Amniotic stem cell (primary cell): ENCODE results near the gene BCAS3.
A peak's percentile ranks its signal among the peaks of the same experiment; 100 is the strongest.
"Not testable (repeated sequence)": the region's sequence is repeated elsewhere in the genome, so short reads cannot be mapped to it uniquely, and the experiment has no call there.

Experiments used
- DNase-seq: peaks from one replicate; lab custom pipeline; 2025; lab: John Stamatoyannopoulos, UW

Gene BCAS3

DNA sequence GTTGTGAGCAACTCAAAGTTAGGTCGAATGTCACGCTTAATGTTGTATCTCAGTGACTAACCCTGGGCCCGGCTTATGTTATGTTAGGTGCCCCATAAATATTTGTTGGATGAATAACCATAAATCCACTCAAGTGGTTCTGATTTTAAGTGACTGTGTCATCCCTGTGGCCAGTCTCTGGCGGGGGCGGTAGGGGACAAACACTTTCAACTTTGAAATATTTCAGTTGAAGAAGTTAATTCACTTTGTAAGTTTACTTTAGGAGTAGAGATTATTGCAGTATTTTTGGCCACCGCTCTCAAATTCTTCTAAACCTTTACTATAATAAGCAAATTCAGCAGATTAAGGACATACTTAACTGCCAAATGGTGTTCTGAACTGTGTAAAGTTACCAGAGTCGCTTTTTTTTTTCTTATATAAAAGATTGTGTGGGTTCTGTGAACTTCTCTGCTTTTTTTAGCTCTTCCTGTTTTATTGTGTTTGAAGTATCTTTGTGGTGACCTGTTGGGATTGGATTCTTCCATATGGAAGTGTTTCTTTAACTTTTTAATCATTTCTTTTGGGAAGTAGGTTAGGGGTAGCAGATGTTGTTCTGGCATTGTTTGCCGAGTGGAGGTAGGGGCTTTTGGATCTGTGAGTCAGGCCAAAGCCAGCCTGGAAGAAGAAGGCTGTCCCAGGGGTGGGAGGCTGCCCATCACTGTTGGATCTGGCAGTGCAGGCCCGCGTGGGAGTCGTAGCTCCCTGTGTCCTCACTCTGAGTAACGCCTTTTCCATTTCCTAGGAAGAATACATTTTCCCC, 660.5 kb downstream of the BCAS3 start:
- peak; percentile 82 for DNase-seq

DNA sequence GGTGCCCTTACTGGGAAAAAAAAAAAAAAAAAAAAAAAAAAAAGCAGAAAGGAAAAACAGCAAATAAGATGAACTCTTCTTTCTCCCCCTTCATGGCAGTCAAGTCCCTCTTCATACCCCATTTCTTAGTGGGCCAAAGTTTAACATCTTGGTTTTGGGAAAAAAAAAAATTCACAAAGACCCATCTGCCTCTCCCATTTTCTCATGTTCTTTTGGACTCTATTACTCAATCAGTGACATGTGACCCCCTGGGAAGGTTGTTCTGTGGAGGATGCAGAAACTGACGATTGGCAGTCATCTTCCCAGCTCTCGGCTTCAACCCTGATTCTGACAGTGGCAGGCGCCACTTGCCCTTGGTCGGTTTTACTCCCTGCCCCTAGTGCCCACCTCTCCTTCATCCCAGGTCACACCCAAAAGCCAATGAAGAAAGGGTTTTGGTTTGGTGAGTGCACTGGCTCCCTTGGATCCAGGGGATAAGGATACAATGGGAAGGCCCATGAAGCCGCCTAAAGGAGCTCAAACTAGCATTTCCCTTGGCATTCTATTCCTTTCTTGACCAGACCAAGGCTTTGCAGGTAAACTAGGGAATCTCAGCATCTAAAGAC, 661.3 kb downstream of the BCAS3 start:
- DNase-seq = no peak

DNA sequence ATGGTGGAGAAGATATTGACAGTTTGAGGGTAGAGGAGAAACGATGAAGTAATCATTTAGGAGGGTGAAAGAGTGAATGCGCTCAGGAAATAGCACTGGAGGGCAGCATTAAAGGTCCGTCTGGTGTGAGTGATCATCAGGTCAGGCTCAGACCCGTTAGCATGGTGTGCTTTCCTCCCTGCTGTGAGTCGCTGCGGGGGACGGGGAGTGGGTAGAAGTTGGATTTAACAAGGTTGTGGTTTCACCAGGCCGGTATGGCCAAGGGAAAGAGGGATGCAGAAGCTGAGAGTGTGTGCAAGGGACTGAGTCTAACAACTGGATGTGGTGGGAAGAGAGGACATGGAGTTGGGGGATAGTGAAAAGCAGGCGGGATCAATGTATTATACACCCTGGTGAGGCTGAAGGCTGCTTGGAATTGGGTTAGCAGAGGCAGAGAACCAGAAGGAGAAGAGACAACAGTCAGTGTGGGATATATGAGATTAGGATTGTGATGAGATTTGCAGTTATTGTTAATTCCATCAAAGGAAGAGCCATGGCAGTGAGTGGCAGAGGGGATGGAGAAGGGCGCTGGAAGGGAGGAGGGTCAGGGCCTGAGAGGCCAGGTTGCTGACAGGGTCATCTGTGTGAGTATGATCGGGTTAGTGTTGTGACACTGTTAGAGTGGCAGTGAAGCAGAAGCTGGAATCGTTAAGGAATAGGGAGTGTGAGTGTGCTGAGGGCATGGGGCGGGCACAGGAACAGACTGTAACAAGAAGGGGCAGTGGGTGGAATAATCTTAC, 663.0 kb downstream of the BCAS3 start:
- DNase-seq = no peak

DNA sequence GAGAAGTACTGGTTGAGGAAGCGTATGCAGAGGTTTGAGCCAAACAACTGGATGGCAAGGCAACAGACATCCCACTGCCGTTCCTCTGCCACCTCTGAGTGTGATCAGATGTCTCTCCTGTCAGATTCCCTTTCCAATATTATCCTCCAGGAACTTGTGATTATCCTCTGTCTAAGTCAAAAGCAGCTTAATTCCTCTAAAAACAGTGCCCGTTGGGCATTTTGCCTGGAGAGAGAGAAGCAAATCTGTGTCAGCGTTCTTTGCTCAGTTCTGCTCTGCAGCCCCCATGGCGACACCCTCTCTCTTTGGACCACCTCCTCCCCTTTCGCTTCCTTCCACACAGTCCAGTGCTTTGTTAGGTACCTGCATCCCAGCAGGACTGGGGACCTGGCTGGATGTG, 665.9 kb downstream of the BCAS3 start:
- DNase-seq = no peak

DNA sequence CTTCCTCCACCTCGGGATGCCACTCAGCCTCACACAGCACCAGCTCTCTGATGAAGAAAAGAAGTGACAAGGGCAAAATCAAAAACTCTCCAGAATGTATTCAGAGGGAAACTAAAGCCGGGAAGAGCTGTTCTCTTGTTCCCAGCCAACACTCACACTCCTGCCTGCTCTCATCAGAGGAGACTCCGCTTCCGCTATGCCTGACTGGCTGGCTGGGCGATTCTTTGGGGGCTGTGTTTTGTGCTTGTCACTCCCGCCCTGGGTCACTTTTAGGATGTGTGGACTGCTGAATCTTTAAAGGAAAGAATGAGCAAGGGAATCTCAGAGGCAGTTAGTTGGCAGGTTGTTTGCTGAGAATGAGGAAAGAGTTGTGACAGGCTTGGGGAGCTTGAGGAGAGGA, 667.4 kb downstream of the BCAS3 start:
- no peak for DNase-seq

DNA sequence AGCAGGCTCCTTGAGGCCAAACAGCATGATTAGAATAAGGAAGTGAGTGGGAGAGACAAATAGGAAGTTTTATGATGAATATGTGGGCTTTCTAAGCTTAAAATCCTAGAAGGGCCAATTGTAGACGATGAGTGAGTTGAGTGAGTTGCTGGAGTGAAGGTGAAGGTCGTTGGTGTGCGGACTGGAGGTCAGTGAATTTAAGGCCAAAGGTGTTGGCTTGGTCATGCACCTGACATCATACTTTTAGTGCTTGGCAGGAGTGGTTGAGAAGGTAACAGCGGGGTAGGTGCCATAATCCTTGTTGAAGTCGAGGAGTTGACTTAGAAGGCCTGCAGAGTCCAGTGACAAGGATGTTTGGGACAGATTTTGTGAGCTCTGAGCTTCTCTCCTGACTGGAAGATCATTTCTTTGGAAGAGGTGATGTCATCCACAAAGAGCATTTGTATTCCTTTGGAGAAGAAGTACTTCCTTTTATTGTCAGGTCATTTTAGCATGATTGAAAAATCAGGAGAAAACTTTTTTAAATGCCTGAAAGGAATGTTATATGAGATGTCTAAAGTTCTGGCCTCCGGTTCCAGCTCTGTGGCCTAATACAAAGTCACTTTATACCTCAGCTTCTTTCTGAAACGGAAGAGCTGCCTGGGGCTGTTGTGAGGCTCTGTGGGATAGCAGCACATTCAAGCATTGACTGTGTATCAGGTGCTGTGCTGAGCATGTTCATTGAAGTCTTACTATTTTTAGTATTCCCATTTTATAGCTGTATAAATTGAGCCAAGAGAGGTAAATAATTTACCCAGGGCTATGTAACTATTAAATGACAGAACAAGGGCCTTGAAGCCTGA, 668.4 kb downstream of the BCAS3 start:
- no peak for DNase-seq

DNA sequence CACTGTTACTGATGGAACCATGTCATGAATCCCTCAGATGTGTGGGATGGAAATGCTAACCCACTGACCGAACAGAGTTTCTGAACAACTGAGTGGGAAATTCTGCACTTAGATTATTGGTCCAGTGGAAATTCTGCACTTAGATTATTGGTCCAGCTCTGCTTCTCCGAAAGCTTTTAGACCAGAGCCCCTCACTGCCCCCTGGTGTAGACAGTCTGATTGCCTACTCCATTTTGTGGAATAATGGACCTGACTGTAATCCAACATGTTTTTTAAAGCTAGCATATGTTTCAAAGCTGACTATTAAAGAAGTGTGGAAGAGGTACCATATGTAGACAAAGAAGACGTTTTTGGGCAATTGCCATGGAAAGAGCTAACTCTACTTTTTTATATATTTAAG, 671.7 kb downstream of the BCAS3 start:
- no peak for DNase-seq

DNA sequence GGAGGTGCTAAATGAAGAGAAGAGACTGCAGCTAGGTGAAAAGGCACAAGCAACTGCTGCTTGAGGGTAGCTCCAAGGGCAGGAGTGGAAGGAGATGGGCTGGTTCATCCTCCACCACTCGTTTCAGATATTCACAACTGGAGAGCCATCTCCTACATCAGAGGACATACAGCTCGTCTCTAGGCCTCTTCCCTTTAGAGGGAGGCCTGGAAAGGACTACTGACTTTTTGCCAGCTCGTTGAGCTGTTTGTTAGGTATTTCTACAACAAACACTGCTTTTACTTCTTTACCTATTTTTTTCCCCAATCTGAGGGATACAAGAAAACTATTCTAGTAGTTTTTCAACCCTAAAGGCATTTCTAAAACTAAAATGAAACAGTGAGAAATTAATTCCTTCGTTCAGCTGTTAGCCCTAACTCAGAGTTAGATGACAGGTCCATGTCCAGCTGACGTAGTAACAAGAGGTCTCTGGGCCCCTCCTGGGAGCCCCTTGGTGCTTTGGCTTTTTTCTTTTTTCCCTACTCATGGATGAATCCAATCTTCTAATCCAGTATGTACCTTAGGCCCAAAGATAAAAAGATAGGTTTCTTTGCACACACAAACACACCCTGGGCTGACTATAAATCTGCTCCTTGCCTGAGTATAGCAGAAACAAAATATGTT, 674.2 kb downstream of the BCAS3 start:
- no peak for DNase-seq

DNA sequence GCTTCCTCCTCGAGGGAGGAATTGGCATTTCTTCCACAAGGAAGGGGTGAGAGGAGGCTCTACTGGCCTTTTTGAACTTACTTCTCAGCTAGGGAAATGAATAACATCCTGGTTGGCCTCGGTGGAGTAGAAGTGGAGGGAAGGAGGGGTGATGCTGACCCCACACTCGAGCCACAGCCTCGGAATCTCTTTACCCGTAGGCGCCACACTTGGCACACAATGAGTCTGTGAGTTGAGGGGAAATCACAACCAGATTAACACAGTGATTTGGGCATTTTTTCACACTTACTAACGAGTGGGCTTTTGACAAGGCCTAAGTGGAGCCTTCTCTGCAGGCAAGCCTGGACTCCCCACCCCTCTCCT, 674.7 kb downstream of the BCAS3 start:
- no peak for DNase-seq

DNA sequence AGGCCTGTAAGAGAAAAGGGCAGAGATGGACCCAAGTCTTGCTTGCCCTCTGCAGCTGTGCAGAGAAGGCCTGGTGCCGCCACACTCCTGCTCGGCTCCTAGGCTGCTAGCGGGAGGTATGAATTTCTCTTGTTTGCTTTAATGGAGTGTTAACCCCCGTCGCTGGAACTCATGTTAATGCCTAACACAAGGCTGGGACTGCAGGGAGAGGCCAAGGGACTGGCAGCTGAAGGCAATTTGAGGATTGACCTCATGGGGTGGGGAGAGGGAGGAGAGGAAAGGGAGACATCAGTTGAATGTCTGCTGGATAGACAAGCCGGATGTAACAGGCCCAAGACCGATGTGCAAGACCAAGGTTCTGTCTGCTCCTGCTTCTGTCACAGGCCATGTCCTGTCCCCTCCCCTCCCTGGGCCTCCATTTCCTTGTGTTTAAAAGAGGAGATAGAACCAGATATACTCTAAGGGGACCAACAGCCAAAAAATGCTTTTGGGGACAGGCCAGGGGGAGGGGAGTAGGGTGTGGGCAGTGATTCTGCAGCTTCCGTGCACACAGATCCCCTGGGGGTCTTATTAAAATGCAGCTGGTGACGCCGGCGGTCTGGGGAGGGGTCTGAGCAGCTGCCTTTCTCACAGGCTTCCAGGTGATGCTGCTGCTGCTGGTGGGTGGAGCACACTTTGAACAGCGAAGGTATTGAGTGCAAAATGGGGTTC, 675.3 kb downstream of the BCAS3 start:
- no peak for DNase-seq

DNA sequence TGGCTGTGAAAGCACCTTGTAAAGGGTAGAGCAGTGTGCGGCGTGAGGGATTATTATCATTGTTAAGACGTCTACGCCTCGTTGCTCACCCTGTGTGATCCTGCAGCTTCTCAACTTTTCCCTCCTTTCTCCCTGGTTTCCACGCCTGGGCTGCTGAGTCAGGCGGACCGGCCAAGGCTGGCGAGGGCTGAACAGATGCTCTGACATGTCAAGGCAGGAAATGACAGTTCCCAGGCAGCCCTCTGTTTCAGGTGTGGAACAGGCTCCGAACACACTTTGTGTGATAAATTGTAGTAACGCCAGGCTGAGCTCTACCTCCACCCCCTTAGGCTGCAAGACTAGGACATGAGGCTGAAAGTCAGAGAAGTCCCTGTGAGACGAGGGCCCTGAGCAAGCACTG, 676.0 kb downstream of the BCAS3 start:
- no peak for DNase-seq

DNA sequence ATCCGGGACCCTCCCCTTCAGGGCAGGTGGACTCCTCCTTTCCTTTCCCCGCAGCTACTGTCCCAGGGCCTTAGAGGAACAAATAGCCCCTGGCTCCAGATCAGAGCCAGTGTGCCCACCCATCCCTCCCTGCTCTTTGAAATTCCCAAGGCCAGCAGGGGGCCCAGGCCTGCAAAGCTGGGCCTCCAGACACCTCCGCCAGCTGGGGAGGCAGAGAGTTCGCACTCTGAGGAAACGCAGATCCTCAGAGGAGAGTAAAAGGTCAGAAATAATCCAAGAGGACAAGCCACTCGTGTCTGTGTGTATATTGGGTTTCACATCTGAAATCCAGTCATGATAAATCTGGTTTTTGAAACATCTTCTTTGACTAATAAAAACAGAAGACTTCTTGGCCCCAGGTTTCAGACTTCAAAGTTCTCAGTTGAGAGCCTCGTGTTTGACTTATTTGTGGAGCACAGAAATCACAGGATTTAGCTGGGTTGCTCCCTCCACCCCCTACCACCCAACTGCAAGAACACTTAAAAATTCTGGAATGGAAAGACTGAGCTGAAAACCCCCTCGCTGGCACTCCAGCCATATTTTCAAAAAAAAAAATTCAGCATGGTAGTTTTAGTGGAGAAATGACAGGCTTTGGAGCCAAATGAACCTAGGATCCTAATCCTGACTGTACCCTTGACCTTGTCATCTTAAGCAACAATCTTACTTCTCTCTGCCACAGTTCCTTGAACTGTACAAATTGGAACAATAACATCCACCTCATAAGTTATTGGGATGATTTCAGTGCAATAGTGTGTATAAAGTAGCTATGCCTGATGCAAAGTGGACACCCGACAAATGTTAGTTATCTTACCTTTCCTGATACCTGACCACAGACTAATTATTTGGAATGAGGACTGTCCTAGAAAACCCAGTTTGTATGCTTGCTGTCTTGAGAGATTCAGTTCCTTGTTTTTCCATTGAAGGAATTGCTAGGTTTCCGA, 677.5 kb downstream of the BCAS3 start:
- DNase-seq = no peak

DNA sequence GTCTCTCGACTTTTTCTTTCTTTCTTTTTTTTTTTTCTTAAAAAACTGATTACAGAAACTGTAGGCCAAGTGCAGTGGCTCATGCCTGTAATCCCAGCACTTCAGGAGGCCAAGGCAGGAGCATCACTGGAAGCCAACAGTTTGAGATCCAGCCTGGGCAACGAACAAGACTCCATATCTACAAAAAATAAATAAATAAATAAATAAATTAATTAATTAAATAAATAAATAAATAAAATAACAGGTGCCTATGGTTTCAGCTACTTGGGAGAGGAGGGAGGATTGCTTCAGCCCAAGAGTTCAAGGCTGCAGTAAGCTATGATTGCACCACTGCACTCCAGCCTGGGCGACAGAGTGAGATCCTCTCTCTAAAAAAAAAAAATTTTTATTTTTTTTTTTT, 679.4 kb downstream of the BCAS3 start:
- DNase-seq = not testable (repeated sequence)

DNA sequence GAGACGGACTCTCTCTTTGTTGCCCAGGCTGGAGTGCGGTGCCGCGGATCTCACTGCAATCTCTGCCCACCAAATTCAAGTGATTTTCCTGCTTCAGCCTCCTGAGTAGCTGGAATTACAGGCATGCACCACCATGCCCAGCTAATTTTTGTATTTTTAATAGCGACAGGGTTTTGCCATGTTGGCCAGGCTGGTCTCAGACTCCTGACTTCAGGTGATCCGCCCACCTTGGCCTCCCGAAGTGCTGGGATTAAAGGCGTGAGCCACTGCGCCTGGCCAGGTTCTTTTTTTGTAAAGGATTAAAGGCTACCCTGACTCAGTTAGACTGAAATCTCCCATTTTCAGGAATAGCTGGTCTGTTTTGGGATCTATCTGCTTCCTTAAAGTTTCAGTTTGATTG, 681.9 kb downstream of the BCAS3 start:
- not testable (repeated sequence) for DNase-seq

DNA sequence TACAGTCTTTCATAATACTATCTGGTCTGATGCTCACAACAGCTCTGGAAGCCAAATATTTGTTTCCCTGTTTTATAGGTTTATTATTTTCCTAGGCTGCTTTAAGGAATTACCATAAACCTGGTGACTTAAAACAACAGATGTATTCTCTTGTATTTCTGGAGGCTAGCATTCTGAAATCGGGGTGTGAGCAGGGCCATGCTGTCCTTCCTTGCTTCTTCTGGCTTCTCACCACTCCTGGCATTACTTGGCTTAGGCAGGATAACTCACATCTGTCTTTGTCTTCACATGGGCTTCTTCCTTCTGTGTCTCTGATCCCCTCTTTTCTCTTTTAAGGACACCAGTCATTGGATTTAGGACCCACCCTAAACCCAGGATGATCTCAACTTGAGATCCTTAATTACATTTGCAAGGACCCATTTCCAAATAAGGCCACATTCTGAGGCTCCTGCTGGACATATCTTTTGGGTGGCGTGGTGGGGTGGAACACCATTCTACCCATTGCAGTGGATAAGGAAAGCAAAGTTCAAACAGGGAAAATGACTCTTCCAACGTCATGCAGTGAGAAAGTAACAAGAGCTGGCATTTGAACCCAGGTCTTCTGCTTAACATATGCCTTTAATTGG, 682.8 kb downstream of the BCAS3 start:
- DNase-seq = no peak

DNA sequence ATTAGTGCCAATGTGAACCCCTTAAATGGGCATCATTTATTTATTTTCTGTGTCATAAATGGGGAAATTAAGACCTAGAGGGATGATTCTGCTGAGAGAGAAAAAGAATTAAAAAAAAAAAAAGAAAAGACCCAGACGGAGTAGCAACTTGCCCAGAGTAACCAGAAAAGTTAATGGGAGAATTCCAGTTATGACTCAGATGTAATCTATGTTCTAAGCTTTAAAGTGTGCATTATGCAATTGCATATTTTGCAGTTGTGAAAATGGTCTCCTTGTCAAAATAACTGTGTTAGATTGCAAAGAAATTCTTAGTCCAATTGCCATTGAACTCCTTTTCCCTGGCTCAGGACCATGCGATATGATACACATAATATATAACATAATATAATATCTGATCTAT, 683.4 kb downstream of the BCAS3 start:
- DNase-seq = peak; percentile 13

DNA sequence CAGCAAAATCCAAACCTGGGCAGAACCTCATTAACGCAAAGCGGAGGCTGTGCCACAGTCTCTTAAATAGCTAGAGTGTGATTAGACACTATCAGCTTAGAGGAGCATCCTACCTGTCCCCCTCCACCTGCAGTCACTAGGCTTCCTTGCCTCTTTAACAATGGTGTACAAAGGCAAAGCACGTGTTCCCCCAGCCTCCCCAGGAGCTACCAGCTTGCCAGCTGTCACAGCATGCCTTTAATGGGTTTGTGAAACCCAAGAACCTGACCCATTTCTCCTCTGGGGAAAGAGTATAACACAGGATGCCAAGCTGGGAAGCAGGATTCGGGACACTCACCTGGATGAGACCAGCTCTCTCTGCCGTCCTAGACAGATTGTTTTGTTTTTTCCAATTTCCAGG, 684.7 kb downstream of the BCAS3 start:
- no peak for DNase-seq

DNA sequence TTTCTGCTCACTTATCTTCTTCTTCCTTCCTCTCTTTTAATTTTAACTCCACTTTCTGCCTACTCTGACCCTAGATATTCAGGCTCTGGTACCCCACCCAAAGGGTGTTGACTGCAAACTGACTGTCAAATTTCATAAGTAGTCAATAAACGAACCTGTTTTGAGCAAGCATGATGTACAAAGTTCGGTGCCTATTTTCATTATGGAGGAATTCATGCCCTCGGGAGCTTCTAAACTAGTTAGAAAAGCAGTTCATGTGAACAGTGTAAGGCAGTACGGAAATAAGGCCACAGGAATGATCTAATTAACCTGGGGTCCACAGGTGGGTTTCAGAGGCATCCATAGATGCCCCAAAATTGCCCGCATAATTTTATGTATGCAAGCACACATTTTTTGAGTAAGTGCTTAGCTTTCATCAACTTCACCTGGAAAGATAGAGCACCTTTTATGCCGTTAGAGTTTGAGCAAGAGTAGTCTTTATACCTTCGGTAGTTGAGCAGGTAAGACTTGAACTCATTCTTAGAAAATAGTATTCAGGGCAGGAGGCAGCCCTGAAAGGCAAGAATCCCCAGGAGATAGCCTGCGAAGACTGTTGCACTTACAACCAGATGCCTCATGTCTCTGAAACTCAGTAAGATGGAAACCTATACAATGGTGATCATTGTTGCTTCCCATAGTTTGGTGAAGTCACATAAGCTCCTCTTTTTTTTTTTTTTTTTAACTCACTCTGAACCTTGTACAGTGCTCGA, 685.4 kb downstream of the BCAS3 start:
- no peak for DNase-seq
